Posterior cingulate gyrus (tissue), 11 donors: ENCODE measurements around the gene LRRC75A.
A peak's percentile ranks its signal among the peaks of the same experiment; 100 is the strongest.

Experiments used
- DNase-seq, 10 donors: peaks; one replicate each; pipeline versions ENCODE4 v3.0.0 to v3.0.0-alpha.2; 2020 to 2021; ENCODE audit warnings: mixed read lengths in 3 of 10
- intact Hi-C: fragments of 100-400 bp; cut with DNase I; formaldehyde crosslinking; loops from one replicate; pipeline ENCODE4 v1.15.1; 2023

LRRC75A gene

DNA sequence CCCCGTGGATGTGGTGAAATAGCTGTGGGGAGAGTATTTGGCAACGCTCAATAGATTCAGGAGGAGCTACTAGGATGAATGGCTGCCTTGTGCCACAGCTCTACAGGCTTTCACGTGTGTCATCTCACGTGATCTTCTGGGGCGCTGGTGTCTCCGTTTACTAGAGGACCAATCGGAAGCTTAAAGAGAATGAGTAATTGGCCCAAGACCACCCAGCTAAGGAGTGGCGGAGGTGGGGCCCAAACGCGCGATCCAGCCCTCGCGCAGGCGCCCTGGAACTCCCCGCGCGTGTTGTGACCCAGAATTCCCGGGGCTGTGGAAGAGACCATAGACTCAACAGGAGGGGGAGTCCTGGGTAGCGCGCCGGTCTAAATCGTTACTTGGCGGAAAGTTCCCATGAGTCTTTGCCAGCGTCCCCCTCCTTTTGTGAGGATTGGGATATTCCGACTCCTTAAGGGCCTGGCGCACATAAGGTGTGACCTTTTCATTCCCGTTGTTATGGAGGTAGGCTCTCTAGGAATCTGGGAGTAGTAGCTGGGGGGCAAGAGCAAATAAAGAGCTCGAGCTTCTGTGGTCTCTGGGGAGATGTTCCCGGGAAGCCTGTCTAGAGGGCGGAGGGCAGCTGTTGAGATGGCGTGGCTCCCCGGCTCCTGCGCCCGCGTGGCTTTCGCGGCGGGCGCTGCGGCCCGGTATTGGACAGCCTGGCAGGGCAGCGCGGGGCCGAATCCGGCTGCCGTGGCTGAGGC is 53.3 kb downstream of the LRRC75A start:
- peak; percentile 90 to 99 (median 94) for DNase-seq
- intact Hi-C loops: loop anchor here (2.0 to 5.0 kb wide), 2 partner anchors 58 to 76 kb away; partner anchors contain the start of gene UBB

DNA sequence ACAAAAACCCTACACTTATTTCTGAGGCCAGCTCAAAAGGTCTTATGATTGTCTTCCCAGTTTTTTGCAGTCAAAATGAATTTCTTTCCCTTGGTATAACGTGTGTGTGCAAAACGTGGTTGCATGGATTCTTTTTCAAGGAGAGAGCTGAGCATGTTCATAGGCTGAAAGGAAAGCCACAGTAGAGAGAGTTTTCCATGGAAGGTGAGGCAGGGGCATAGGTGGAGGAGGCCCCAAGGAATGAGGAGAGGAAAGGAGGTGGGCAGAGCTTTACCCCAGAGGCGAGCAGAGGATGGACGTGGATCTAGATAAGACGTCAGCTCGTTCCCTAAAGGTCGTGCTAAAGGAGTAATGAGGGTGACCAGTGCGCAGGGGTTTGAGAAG is 53.8 kb downstream of the LRRC75A start:
- intact Hi-C loops: loop anchor here (2.0 to 5.0 kb wide), 2 partner anchors 57 to 76 kb away; partner anchors contain the start of gene UBB
- no peak for DNase-seq

DNA sequence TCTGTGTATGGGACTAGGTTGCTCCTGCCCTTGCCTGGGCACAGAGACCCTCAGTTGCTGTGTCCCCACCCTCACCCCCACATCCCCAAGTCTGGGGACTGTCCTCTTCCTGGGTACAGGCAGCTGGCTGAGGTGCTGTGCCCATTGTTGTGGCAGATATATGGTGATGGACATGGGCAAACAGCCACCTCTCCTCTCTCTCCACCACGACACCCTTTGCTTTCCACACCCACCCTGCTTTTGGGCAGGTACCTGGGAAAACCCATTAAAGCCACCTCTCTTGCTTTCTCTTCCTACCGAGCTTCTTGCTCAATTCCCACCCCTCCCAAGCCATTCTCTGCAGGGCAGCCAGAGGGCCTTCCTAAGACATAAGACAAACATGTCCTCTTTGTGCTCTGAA is 54.9 kb downstream of the LRRC75A start:
- DNase-seq: no peak
- intact Hi-C loops: loop anchor here (5.0 kb wide), 1 partner anchor 75 kb away; no protein-coding TSS in a partner anchor

DNA sequence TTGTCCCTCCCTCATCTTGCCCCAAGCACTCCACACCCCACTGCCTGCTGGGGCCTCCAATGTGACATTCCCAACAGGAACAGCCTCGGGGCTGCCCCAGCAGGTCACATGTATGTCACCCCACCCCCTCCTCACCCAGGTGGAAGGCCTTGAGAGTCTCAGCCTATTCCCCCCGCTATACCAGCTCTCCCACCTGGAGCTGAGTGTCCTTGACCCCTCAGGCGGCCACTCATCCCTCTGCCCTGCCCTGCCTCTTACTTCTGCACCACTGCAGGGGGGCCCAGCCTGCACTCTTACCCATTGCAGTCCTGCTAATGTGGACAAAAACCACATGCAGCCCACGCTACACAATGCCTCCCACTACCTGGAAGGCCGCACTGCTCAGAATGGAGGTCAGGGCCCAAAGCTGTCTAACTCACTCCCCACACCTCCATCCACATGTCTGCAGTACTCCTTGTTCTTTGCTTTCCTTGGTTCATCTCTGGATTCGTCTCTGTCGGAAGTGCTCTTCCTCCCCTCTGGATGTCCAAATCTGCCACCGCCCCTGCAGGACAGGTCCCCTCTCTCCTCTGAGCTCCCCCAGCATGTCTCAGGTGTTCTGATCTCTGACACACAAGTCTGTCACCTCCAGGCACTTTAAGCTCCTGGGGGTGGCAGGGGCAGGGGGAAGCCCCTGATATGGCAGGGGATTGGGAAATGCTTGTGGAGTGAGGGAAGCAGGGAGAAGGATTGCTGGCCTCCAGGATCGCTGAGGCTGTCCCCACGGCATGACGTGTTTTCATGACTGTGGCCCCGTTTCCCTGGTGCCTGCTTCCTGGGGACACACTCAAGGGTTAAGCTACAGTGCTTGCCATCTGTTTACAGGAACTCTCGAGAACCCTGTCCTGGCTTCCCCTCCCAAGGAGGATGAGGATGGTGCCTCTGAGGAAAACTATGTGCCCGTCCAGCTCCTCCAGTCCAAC is 55.8 kb downstream of the LRRC75A start:
- intact Hi-C loops: loop anchor here (5.0 kb wide), 1 partner anchor 74 kb away; no protein-coding TSS in a partner anchor
- no peak for DNase-seq

DNA sequence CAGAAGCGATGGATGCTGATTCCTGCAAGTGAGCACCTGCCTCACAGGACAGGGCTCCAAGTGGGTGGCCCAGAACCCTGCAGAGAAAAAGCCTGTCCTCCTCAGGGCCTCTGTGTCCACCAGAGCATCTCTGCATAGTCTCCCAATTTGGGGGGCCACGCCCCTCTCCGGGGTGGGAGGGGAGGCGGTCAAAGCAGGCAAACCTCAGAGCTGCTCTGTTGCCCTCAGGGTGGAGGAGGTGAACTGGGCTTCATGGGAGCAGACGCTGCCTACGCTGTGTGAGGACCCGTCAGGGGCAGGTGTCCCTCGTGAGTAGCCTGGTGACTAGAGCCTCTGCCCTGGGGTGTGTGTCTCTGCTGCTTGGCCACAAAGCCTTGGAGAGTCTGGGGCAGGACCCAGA is 57.3 kb downstream of the LRRC75A start:
- DNase-seq: no peak
- intact Hi-C loops: loop anchor here (5.0 kb wide), 1 partner anchor 72 kb away; no protein-coding TSS in a partner anchor

DNA sequence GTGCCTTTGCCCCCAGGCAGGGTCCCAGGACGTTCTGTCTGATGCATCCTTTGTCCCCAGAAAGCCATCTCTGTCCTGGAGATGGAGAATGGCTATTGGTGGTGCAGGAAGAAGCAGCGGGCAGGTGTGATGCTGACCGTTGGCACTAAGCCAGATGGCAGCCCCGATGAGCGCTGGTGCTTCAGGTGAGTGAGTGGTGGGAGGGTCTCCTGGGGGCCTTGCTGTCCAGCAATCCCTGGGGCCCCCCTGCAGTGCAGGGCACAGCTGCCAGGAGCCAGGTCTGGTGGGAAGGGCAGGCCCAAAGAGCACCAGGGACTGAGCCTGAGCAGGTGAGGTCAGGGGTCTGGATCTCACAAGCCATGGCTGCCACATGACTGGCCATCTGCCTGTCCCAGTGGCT is 58.5 kb downstream of the LRRC75A start:
- DNase-seq: no peak
- intact Hi-C loops: no loop called here

DNA sequence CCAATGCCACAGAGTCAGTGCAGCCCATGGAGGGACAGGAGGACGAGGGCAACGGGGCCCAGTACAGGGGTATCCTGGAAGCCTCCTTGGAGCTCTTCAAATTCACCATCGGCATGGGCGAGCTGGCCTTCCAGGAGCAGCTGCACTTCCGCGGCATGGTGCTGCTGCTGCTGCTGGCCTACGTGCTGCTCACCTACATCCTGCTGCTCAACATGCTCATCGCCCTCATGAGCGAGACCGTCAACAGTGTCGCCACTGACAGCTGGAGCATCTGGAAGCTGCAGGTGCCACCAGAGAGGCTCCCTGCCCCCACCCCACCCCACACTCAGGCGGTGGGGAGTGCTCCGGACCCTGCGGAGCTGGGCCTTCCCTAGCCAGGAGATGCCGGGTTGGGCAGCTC is 60.0 kb downstream of the LRRC75A start:
- intact Hi-C loops: no loop called here
- no peak for DNase-seq

DNA sequence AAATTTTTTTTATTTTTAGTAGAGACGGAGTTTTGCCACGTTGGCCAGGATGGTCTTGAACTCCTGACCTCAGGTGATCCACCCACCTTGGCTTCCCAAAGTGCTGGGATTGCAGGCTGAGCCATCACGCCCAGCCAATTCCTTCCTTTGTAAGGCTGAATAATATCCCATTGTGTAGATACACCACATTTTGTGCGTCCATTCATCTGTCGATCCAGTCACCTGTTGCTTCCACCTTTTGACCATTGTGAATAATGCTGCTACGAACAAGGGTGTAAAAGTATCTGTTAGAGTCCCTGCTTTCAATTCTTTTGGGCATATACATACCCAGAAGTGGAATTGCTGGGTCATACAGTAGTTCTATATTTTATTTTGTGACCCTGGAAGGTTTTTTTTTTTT is 61.3 kb downstream of the LRRC75A start:
- DNase-seq: no peak
- intact Hi-C loops: no loop called here

DNA sequence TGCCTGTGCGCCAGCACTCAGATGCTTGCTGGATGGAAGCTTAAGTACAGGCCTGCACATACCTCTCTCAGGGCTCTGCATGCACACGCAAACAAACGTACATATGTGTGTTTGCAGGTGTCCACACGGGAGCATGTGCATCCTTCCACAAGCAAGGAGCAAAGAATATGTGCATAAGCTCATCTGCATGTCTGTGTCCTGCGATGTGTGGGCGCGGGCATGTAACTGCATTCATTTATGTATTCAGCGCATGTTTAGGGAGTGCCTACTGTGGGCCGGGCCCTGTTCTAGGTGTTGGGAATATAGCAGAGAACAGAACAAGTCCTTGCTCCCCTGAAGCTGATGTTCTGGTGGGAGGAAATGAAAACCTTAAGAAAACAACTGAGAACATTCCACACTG is 62.9 kb downstream of the LRRC75A start:
- no peak for DNase-seq
- intact Hi-C loops: no loop called here

DNA sequence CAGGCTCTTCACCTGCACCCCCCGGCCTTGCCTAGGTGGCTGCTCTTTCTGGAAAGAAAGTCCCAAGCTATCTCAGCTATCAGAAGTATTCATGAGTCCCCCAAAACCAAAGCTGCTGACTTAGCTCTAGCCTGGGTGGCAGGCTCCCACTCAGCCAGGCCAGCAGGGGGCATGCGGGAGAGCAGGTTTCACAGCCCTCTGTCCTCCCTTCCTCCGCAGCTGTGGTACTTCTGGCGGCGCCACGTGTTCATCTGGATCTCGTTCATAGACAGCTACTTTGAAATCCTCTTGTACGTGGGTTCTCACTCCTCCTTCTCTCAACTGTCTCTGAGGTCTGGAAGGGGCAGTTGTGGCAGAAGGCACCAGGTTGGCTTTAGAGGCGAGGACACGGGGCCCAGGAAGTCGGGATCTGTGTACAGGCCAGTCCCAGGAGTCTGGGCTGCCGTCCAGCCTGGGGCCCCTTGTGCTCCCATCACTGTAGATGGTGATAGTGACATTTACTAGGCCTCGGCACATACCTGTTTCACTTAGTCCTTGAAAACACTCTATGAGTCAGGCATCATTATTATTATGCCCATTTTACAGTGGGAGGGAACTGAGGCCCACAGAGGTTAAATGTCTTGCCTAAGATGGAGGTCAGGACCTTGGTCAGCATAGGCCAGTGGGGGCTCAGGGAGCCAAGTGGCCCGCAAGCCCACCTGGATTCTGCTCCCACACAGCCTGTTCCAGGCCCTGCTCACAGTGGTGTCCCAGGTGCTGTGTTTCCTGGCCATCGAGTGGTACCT is 63.7 kb downstream of the LRRC75A start:
- intact Hi-C loops: no loop called here
- peak in 6 of 10 donors; percentile 38 to 93 (median 62) for DNase-seq

DNA sequence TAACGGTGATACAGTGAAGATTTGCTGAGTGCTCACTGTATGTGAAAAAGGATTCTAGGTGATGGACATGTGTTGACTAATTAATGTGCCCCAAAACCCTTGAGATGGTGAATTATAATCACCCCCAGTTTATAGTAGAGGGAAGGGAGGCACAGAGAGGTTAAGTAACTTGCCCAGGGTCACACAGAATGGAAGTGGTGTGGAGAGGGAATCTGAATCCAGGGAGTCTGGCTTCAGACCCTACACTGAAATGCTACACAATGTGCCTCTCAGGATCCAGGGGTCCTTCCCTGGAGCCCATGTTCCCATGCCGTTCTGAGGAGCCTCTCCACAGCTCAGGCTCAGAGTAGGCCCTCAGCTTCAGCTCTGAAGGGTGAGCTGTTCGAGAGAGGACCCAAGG is 65.0 kb downstream of the LRRC75A start:
- intact Hi-C loops: no loop called here
- DNase-seq: no peak

DNA sequence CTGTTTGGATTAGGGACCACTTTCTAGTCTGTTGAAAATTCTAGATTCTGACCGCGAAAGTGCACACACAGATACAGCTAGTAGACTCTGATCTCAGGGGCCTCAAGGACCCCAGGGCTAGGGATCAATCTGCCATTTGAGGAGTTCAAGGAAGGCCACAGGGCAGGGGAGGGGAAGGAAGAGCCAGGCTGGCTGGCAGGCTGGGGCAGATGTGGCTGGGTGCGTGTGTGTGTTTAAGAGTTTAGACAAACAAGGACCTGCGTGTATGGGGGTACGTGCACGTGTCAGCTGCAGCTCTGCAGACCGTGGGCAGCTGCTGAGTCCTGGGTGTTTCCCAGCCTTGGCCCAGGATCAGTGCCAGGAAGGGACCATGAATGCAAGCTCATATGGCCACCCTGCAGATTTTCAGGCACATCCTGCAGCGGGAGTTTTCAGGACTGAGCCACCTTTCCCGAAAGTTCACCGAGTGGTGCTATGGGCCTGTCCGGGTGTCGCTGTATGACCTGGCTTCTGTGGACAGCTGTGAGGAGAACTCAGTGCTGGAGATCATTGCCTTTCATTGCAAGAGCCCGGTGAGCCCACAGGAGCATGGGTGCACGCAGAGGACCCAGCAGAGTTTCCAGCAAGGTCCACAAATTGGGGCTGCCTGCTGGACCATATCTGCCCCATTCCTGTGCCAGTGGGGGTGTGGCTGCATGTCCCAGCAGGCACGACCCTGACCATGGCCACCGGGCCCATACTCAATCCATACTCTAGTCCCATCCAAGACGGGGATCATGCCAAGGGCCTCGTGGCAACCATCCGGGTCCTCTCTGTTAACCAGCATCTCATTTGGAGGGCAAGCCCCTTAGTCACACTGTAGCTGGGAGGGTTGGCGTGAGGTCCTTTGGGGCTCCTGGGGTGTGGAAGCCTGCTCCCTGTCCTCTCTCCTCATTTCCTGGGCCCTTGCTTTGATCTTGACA is 66.0 kb downstream of the LRRC75A start:
- intact Hi-C loops: no loop called here
- no peak for DNase-seq

DNA sequence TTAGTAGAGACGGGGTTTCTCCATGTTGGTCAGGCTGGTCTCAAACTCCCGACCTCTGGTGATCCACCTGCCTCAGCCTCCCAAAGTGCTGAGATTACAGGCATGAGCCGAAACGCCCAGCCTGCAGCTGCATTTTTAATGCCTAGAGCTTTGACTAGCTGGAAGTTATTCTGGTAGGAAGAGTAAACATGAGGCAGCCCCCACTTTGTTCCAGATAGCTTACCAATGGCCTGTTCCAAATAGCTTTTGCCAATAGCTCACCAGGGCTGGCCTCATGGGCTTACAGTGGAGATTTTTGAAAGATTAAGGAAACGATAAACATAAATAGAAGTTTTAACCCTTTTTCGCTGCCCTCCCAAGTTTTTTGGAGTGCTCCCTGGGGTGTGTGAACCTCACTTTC is 66.8 kb downstream of the LRRC75A start:
- DNase-seq: no peak
- intact Hi-C loops: no loop called here

DNA sequence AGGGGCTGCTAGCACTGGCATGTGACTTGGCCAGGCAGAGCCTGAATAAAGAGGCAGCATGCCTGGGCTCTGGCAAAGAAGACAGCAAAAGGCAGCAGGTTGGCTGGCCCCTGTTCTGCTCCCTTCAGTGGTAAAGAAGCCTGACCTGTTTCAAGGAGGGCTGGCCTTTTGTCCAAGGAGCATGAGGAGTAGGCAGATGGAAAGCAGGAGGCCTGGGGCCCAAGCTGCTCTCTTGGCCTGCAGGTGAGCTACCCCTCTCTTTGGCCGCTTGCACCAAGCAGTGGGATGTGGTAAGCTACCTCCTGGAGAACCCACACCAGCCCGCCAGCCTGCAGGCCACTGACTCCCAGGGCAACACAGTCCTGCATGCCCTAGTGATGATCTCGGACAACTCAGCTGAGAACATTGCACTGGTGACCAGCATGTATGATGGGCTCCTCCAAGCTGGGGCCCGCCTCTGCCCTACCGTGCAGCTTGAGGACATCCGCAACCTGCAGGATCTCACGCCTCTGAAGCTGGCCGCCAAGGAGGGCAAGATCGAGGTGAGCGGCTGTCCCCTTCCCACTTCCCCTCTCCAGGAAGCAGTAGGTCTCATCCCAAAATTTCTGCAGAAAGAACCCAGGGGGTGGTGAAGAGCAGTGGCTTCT is 68.6 kb downstream of the LRRC75A start:
- intact Hi-C loops: no loop called here
- DNase-seq: no peak

DNA sequence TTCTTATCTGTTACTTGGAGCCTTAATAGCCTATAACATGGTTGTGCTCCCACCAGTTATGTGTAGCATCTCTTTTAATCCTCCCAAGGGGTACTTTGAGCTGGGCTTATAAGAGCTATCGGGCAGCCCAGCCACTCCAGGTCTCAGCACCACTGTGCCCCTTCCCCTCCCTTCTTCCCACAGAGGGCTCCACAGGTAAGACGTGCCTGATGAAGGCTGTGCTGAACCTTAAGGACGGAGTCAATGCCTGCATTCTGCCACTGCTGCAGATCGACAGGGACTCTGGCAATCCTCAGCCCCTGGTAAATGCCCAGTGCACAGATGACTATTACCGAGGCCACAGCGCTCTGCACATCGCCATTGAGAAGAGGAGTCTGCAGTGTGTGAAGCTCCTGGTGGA is 69.6 kb downstream of the LRRC75A start:
- intact Hi-C loops: no loop called here
- no peak for DNase-seq

DNA sequence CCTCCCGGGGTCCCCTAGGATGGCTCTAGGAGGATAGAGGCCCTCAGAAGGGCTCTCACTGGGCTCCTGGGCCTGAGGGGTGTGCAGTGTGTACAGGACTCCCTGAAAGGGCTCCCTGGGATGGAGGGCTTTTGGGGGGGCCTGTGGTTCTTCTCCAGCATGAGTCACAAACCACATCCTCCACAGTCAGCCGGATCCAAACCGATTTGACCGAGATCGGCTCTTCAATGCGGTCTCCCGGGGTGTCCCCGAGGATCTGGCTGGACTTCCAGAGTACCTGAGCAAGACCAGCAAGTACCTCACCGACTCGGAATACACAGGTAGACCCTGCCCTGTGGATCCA is 72.1 kb downstream of the LRRC75A start:
- no peak for DNase-seq
- intact Hi-C loops: no loop called here

DNA sequence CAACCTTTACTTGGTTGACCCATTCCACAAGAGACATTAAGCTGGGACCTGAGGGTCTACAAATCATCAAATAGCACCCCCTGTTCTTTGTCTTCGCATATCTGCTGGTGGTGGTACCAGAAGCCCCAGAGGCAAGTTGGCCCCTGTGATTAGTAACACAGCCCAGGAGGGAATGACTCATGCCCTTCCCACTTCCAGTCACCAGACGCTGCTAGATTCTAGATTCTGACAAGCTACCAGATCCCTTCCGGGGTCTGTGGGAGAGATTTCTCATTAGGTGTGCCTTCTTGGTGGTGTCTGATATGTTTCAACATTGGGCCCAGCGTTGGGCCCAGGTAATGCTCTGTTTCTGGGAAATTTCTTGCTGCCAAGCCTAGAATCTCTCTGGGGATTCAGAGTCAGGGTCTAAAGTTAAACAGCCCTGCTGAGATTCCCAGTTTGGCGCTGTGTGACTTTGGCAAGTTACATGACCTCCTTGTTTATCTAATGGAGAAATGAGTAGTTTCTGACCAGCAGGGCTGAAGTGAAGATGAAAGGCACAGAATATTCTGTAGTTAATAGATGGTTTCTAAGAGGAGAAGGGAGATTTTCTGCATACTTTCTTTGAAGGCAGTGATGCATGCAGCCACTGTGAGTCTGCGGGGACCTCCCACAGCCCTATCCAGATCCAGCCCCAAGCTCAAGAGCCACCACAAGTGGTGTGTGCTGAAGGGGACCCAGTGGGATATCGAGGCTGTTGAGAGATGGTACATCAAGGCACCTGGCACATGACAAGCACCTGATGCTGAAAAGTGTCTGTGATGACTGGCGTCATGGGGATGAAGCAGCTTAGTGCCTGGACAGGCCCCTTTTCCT is 72.7 kb downstream of the LRRC75A start:
- intact Hi-C loops: no loop called here
- no peak for DNase-seq

DNA sequence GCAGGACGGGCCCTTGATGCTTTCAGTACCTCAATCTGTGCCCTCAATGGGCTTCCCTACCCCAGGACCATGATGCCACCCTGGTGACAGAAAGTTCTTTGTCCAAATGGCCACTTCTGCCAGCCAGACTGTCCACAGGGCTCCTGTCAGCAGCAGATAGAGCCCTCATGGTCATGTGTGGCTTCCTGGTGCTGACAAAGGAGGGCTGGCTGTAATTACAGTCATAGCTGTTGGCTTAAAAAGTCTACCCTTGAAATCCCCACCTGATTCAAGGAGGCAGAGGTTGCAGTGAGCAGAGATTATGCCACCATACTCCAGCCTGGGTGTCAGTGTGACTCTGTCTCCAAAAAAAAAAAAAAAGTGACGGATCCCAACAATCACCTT is 73.3 kb downstream of the LRRC75A start:
- intact Hi-C loops: no loop called here
- no peak for DNase-seq
